IPS-18a (cell line): ENCODE measurements around the gene HRH2.

Source experiments
- H3K27ac ChIP-seq: one replicate; pipeline ENCODE4 v1.5.1; 2013; ENCODE audit warnings: low read length
- H3K27me3 ChIP-seq: one replicate; pipeline ENCODE4 v1.6.1; 2013; ENCODE audit warnings: mild to moderate bottlenecking, low read length; ENCODE audit not compliant: control insufficient read depth, insufficient read depth
- H3K36me3 ChIP-seq: one replicate; pipeline ENCODE4 v1.6.1; 2013; ENCODE audit warnings: low read depth, low read length; ENCODE audit not compliant: control insufficient read depth
- H3K4me1 ChIP-seq: one replicate; pipeline ENCODE4 v1.6.1; 2013; ENCODE audit warnings: low read depth, low read length; ENCODE audit not compliant: control insufficient read depth
- H3K4me3 ChIP-seq: one replicate; pipeline ENCODE4 v1.5.1; 2013; ENCODE audit warnings: low read length
- H3K9ac ChIP-seq: one replicate; pipeline ENCODE4 v1.6.1; 2013; ENCODE audit warnings: mild to moderate bottlenecking, low read length, moderate library complexity
- H3K9me3 ChIP-seq: one replicate; pipeline ENCODE4 v1.6.1; 2013; ENCODE audit warnings: low read depth, low read length; ENCODE audit not compliant: control insufficient read depth

HRH2 gene

GRCh38 chr5:175724314-175725275, 66.7 kb downstream of the HRH2 start:
- Histone ChIP-seq H3K36me3 (no peaks in the 10 kb centered on the region), H3K27ac (no peak overlapping the region), H3K9ac (no peak overlapping the region), H3K27me3 (no peaks in the 10 kb centered on the region), H3K9me3 (no peaks in the 10 kb centered on the region), H3K4me1 (peaks cover 4% of the 10 kb centered on the region), H3K4me3 (no peak overlapping the region)

DNA sequence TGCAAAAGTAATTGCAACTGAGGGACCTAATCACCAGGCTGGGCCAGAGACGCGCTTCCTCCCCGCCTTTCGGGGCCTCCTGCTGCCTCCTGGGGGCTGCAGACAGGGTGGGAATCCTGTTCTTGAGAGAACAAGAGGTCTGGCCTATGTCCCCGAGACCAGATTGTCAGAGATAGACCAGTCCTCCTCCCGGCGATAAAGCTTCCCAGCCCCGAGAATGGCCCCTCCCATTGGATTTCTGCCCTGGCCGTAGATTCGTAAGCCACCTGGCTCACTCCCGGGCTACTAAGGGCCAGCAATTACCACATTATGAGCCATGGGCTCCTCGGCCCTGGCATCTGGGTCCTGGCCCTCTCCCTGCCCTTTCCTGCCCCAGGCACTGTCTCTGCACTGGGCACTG, 70.4 kb downstream of the HRH2 start:
- no peak overlapping the region for H3K4me3 ChIP-seq
- no peak overlapping the region for H3K27ac ChIP-seq
- no peak overlapping the region for H3K9ac ChIP-seq
- H3K4me1 ChIP-seq, result peaks cover 6% of the 10 kb centered on the region
- no peaks in the 10 kb centered on the region for H3K27me3 ChIP-seq
- H3K36me3 ChIP-seq, result no peaks in the 10 kb centered on the region
- no peaks in the 10 kb centered on the region for H3K9me3 ChIP-seq

DNA sequence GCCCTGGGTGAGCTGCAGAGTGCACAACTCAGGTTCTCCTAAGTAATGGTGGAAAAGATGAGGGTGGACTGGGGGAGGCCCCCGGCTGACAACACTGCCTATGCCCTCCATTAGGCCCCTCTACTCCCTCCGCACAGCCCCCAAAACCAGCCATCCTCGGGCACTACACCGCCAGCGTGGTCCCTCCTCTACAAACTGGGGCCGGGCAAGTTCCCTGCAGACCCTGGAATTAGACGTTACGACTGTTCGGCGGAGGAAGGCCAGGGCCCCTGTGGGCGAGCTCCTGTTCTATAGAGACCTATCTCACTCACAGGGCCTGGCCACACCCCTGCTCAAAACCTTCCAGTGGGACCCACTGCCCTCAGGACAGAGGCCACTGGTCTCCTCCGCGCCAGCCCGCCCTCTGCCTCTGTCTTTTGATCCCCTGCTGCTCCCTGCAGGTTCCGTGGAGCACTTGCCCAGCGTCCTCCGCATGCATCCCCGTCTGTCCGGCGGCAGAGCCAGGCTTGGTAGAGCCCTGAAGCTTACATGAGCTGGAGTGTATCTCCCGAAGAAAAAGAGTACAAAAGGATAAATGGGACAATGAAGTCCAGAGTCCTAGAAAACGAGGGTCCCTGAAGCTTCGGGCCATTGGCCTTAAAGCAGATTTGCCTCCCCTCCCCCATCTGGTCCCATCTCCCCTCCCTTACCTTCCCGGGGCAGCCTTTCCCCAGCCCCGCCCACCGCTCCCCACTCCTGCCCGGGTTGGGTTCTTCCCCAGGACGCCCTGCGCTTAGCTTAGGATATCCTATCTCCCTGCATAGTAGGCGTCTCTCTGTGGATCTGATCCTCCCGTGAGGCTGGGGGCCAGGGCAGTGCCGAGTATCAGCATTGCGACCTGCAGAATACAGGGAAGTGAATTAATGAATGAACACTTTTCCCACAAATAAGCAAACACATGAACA, 71.3 kb downstream of the HRH2 start:
- Histone ChIP-seq H3K4me3 (peak overlapping the region; percentile 67), H3K36me3 (no peaks in the 10 kb centered on the region), H3K9ac (no peak overlapping the region)

GRCh38 chr5:175729829-175730277, 72.0 kb downstream of the HRH2 start:
- Histone ChIP-seq H3K36me3 (no peaks in the 10 kb centered on the region), H3K27me3 (no peaks in the 10 kb centered on the region), H3K9ac (no peak overlapping the region), H3K9me3 (no peaks in the 10 kb centered on the region), H3K4me1 (peaks cover 6% of the 10 kb centered on the region), H3K27ac (no peak overlapping the region), H3K4me3 (peak overlapping the region; percentile 67)

More for the DNA sequence above, 71.3 kb downstream of the HRH2 start:
- no peaks in the 10 kb centered on the region for H3K27me3 ChIP-seq
- no peak overlapping the region for H3K27ac ChIP-seq
- H3K9me3 ChIP-seq, result no peaks in the 10 kb centered on the region
- H3K4me1 ChIP-seq, result peaks cover 6% of the 10 kb centered on the region

DNA sequence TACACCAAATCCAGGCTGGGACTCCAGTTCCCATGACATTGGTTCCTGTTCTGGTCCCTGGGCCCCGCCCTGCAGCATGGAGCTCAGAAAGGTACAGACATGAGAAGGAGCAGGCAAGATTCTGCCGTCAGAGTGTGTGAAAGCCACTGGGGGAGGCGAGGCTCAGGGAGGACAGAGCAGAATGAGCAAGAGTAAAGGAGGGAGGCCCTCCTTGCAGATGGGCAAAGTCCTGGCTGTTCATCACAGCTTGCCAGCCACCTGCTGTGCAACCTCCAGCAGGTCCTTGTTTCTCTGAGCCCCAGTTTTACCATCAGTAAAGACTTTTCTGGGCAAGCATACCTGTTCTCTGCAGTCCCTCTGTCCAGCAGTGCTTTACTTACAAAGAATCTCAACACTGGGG, 73.3 kb downstream of the HRH2 start:
- H3K27ac ChIP-seq, result no peak overlapping the region
- H3K9ac ChIP-seq, result no peak overlapping the region

DNA sequence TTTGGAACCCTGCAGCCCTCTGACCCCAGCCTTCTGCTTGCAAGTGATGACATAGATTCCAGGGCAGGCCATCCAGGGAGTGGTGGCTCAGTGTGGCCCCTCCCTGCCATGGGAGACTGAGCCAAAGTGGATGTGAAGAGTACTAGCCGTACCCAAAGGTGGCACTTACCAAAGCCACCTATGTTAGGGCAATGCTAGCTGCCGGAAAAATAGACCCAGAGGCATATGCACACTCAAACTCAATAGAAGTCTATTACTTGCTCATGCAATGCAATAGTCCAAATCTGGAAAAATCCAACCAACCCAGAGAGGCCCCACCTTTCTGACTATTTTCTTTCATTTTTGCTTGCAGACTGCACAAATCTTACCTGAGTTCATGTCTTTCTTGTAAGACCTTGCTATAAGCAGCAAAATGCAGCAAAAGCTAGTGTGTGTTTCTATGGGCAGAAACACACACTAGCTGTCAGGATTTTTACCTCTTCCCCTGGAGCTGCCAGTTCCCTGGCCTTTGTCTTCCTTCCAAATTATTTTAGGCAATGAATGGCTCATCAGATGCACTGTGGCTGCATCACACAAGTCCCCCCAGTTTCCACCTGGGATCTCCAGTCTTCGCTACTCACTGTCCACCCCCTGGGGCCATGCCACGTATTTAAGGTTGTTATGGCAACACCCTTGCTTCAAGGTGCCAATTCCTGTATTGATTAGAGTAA, 74.0 kb downstream of the HRH2 start:
- H3K27me3 ChIP-seq, result no peaks in the 10 kb centered on the region
- no peak overlapping the region for H3K4me3 ChIP-seq
- no peaks in the 10 kb centered on the region for H3K9me3 ChIP-seq
- H3K36me3 ChIP-seq, result no peaks in the 10 kb centered on the region
- H3K27ac ChIP-seq, result no peak overlapping the region
- peaks cover 6% of the 10 kb centered on the region for H3K4me1 ChIP-seq
- no peak overlapping the region for H3K9ac ChIP-seq

More for the DNA sequence above, 73.3 kb downstream of the HRH2 start:
- Histone ChIP-seq H3K9me3 (no peaks in the 10 kb centered on the region), H3K36me3 (no peaks in the 10 kb centered on the region), H3K4me1 (peaks cover 6% of the 10 kb centered on the region), H3K4me3 (no peak overlapping the region), H3K27me3 (no peaks in the 10 kb centered on the region)

DNA sequence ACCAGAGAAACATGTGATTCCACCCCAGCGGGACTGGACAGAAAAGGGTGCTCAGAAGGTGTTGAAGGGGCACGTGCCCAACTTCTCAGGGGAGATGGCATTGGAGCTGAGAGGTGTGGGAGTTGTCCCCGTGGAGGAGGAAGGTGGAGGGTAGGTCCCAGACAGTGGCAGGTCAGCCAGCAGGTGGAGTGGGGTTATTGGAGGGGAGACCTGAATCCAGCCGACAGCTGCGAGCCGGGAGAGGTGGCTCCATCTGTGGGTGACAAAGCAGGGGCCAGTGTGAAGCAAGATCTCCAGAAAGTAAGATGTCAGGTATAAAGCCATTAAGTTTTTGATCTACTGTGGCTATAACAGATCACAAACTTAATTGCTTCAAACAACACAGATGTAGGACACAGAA, 75.1 kb downstream of the HRH2 start:
- Histone ChIP-seq H3K4me1 (peaks cover 6% of the 10 kb centered on the region), H3K36me3 (no peaks in the 10 kb centered on the region), H3K27ac (no peak overlapping the region), H3K4me3 (no peak overlapping the region), H3K27me3 (no peaks in the 10 kb centered on the region), H3K9ac (no peak overlapping the region), H3K9me3 (no peaks in the 10 kb centered on the region)

DNA sequence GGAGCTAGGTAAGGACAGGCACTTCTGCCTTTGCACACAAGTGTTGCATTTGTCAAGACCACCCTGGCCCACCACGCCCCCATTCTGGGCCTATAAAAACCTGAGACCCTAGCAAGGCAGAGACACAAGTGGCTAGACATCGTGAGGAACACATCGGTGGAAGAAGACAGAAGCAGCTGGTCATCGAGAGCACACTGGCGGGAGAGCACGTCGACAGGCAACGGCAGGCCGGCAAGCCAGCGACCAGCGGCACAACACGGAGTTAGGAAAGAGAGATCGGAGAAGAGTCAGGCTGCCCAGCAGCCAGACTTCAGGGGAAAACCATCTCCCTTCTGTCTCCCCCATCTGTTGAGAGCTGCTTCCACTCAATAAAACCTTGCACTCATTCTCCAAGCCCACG, 76.1 kb downstream of the HRH2 start:
- peaks cover 3% of the 10 kb centered on the region for H3K4me1 ChIP-seq
- H3K27ac ChIP-seq, result no peak overlapping the region
- H3K36me3 ChIP-seq, result no peaks in the 10 kb centered on the region
- no peak overlapping the region for H3K9ac ChIP-seq
- H3K9me3 ChIP-seq, result no peaks in the 10 kb centered on the region
- no peaks in the 10 kb centered on the region for H3K27me3 ChIP-seq
- H3K4me3 ChIP-seq, result no peak overlapping the region

DNA sequence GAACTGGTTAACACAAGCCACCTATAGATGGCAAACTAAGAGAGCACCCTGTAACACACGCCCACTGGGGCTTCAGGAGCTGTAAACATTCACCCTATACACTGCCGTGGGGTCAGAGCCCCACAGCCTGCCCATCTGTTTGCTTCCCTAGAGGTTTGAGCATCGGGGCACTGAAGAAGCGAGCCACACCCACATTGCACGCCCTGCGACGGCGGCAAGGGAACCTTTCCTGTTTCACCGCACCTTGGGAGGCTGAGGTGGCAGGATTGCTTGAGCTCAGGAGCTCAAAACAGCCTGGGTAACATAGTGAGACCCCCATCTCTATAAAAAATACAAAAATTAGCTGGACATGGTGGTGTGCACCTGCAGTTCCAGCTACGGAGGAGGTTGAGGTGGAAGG, 76.6 kb downstream of the HRH2 start:
- Histone ChIP-seq H3K36me3 (no peaks in the 10 kb centered on the region), H3K27me3 (no peaks in the 10 kb centered on the region), H3K9me3 (no peaks in the 10 kb centered on the region), H3K27ac (no peak overlapping the region), H3K9ac (no peak overlapping the region), H3K4me3 (no peak overlapping the region), H3K4me1 (peaks cover 3% of the 10 kb centered on the region)

DNA sequence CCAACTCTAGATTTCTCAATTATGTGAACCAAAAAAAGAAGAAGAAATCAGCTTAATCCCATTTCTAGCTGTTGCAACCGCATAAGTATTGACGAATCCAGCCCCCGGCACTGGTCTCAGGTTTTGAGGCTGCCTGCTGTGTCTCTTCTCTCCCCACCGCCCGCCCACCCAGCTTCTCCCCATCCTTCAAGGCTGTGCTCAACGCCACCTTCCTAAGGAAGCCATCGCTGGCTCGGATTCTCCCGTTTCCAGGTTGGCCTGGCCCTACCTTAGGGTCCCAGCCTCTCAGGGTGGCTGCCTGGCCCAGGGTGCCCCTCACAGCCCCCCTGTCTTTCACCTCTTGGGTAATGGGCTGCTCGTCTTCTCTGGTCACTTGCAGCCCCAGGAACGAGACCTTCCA, 77.8 kb downstream of the HRH2 start:
- Histone ChIP-seq H3K4me1 (no peaks in the 10 kb centered on the region), H3K9me3 (no peaks in the 10 kb centered on the region), H3K9ac (no peak overlapping the region), H3K4me3 (no peak overlapping the region), H3K36me3 (no peaks in the 10 kb centered on the region), H3K27me3 (no peaks in the 10 kb centered on the region), H3K27ac (no peak overlapping the region)

DNA sequence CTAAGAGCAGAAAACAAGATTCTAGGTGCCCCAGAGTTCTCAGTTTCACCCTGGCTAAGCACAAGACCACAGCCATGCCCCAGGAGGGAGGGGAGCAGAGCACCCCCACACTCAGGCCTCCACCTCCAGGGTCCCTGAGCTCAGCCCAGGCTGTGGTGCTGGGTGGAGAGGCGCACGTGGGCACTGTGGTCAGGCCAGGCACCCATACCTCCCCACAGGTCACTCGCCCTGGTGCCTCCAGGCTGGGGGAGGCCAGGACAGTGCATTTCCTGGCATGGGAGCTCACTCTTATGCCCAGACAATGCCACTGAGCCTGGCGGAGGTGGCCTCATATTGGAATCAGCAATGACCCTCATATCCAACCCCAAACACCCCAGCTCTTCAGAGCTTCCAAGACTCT, 78.8 kb downstream of the HRH2 start:
- Histone ChIP-seq H3K4me3 (no peak overlapping the region), H3K36me3 (no peaks in the 10 kb centered on the region), H3K4me1 (no peaks in the 10 kb centered on the region), H3K27ac (no peak overlapping the region), H3K9ac (no peak overlapping the region), H3K27me3 (no peaks in the 10 kb centered on the region), H3K9me3 (no peaks in the 10 kb centered on the region)
